NB4 (cell line): Measurements from ENCODE around the gene FRMD5.

Experiments
- MYC ChIP-seq: IDR thresholded peaks from 2 replicates; pipeline ENCODE4 v1.6.1; 2011; ENCODE audit warnings: low read depth, low read length
- POLR2A ChIP-seq: IDR thresholded peaks from 2 replicates; pipeline ENCODE4 v1.6.1; 2011; ENCODE audit warnings: mild to moderate bottlenecking; ENCODE audit not compliant: insufficient read length; ENCODE audit errors: extremely low read depth
- TF ChIP-seq, protein P1 (sequence below): IDR thresholded peaks from one replicate; pipeline ENCODE4 v1.5.1; 2012; ENCODE audit warnings: low read depth, low read length
- TF ChIP-seq, protein P2 (sequence below): IDR thresholded peaks from 2 replicates; pipeline ENCODE4 v1.6.1; 2011; ENCODE audit warnings: low read depth, low read length

DNA sequence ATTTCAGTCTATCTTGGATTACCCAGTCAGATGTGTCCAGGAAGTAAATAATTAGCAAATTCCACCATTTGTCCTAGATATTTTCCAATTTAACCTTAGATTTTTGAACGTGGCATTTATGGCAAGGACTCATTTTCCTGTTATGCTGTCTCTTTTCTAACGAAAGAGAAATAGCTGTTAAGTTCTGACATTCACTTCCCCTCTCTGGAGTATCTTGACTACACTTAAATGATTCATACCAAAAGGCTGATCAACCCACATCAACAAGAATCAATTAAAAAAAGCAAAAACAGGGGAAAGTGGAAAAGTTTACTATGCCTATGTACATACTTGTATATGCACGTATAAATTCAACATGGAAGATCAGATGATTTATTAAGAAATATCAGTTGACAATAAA, 149.9 kb downstream of the FRMD5 start:
- TF ChIP-seq POLR2A: no peak
- TF ChIP-seq, protein P1, sequence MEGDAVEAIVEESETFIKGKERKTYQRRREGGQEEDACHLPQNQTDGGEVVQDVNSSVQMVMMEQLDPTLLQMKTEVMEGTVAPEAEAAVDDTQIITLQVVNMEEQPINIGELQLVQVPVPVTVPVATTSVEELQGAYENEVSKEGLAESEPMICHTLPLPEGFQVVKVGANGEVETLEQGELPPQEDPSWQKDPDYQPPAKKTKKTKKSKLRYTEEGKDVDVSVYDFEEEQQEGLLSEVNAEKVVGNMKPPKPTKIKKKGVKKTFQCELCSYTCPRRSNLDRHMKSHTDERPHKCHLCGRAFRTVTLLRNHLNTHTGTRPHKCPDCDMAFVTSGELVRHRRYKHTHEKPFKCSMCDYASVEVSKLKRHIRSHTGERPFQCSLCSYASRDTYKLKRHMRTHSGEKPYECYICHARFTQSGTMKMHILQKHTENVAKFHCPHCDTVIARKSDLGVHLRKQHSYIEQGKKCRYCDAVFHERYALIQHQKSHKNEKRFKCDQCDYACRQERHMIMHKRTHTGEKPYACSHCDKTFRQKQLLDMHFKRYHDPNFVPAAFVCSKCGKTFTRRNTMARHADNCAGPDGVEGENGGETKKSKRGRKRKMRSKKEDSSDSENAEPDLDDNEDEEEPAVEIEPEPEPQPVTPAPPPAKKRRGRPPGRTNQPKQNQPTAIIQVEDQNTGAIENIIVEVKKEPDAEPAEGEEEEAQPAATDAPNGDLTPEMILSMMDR: no peak
- TF ChIP-seq, protein P2, sequence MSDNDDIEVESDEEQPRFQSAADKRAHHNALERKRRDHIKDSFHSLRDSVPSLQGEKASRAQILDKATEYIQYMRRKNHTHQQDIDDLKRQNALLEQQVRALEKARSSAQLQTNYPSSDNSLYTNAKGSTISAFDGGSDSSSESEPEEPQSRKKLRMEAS: no peak
- no peak for TF ChIP-seq MYC
